Measurements from ENCODE around the gene CGB8.
A peak's percentile ranks its signal among the peaks of the same experiment; 100 is the strongest.

CGB8 gene

GRCh38 chr19:49019242-49019932 is 29.5 kb downstream of the CGB8 start:
- no peak for TF ChIP-seq CTCF (IDR thresholded peaks at IDR 0.05)

GRCh38 chr19:49017666-49018351 is 31.1 kb downstream of the CGB8 start:
- TF ChIP-seq CTCF (IDR thresholded peaks at IDR 0.05), result peak; percentile 25; the same call in 1 of the 2 replicates

- no peak for TF ChIP-seq CTCF (IDR thresholded peaks at IDR 0.05)
These were observed 31.8 kb downstream of the CGB8 start, which contains the start of gene LHB for GRCh38 chr19:49017041-49017665. Gene LHB (minus strand): TSS chr19:49017091. CDS start chr19:49017081, 10 bp downstream.

GRCh38 chr19:49016067-49016839 is 32.7 kb downstream of the CGB8 start:
- TF ChIP-seq CTCF (IDR thresholded peaks at IDR 0.05), result no peak

GRCh38 chr19:49014870-49015255 is 34.0 kb downstream of the CGB8 start:
- TF ChIP-seq CTCF (IDR thresholded peaks at IDR 0.05), result no peak

- TF ChIP-seq CTCF (IDR thresholded peaks at IDR 0.05), result no peak
These were observed 34.6 kb downstream of the CGB8 start for GRCh38 chr19:49014123-49014869.

GRCh38 chr19:49011194-49011593 is 37.7 kb downstream of the CGB8 start:
- no peak for TF ChIP-seq CTCF (IDR thresholded peaks at IDR 0.05)
